ENCODE data around the gene IQGAP1. TPM values are rescaled to one million over a fixed set of nuclear protein-coding genes. Genes with fewer than 3 reads are reported as not detected.

IQGAP1 gene
- total and polyA plus RNA-seq, 2 donors from 2014 or later: 70.0 to 218 TPM

- DNase-seq (no peak), FAIRE-seq (no peak)
- no peak overlapping the region for H3K9ac ChIP-seq (ENCODE audit: low read length in 3 of 3)
- no peaks in the 10 kb centered on the region for H3K9me3 ChIP-seq (ENCODE audit: control insufficient read depth in 2 of 3, insufficient read depth in 1 of 3, low read length in 3 of 3)
- no peaks in the 10 kb centered on the region for H3K36me3 ChIP-seq (ENCODE audit: control insufficient read depth in 2 of 3, insufficient read depth in 3 of 3, low read length in 3 of 3)
- no peak overlapping the region for H3K4me3 ChIP-seq (ENCODE audit: low read length in 3 of 3)
- peak overlapping the region in 1 of 2 donors; percentile 54 for H3K27ac ChIP-seq (ENCODE audit: low read depth in 2 of 2, low read length in 2 of 2)
- H3K4me1 ChIP-seq (ENCODE audit: control insufficient read depth in 2 of 3, insufficient read depth in 2 of 3, low read depth in 1 of 3, low read length in 3 of 3): peaks cover 6 to 23% (median 23%) of the 10 kb centered on the region in 3 donors
- no peak for TF ChIP-seq CTCF (IDR thresholded peaks at IDR 0.05; ENCODE audit: borderline replicate concordance, extremely low read depth, insufficient read depth)
- intact Hi-C loops (cut with DNase I): no loop called here
- no peaks in the 10 kb centered on the region for H3K27me3 ChIP-seq (ENCODE audit: control insufficient read depth, insufficient read depth, low read length)
These were observed 14.7 kb downstream of the IQGAP1 start for GRCh38 chr15:90402767-90403166.

- no peak overlapping the region for H3K27ac ChIP-seq (ENCODE audit: low read depth in 2 of 2, low read length in 2 of 2)
- H3K4me3 ChIP-seq (ENCODE audit: low read length in 3 of 3): no peak overlapping the region
- DNase-seq: no peak
- peaks cover 6 to 23% (median 23%) of the 10 kb centered on the region in 3 donors for H3K4me1 ChIP-seq (ENCODE audit: control insufficient read depth in 2 of 3, insufficient read depth in 2 of 3, low read depth in 1 of 3, low read length in 3 of 3)
- H3K36me3 ChIP-seq (ENCODE audit: control insufficient read depth in 2 of 3, insufficient read depth in 3 of 3, low read length in 3 of 3): no peaks in the 10 kb centered on the region
- no peak for TF ChIP-seq CTCF (IDR thresholded peaks at IDR 0.05; ENCODE audit: borderline replicate concordance, extremely low read depth, insufficient read depth)
- H3K27me3 ChIP-seq (ENCODE audit: control insufficient read depth, insufficient read depth, low read length): no peaks in the 10 kb centered on the region
- no peak for FAIRE-seq
- intact Hi-C loops (cut with DNase I): no loop called here
- no peaks in the 10 kb centered on the region for H3K9me3 ChIP-seq (ENCODE audit: control insufficient read depth in 2 of 3, insufficient read depth in 1 of 3, low read length in 3 of 3)
- H3K9ac ChIP-seq (ENCODE audit: low read length in 3 of 3): no peak overlapping the region
These were observed 17.1 kb downstream of the IQGAP1 start for GRCh38 chr15:90405055-90405607.

- Histone ChIP-seq H3K9me3 (ENCODE audit: control insufficient read depth in 2 of 3, insufficient read depth in 1 of 3, low read length in 3 of 3) (no peaks in the 10 kb centered on the region), H3K36me3 (ENCODE audit: control insufficient read depth in 2 of 3, insufficient read depth in 3 of 3, low read length in 3 of 3) (no peaks in the 10 kb centered on the region), H3K27ac (ENCODE audit: low read depth in 2 of 2, low read length in 2 of 2) (no peak overlapping the region), H3K9ac (ENCODE audit: low read length in 3 of 3) (no peak overlapping the region), H3K27me3 (ENCODE audit: control insufficient read depth, insufficient read depth, low read length) (no peaks in the 10 kb centered on the region), H3K4me1 (ENCODE audit: control insufficient read depth in 2 of 3, insufficient read depth in 2 of 3, low read depth in 1 of 3, low read length in 3 of 3) (peaks cover 2 to 12% (median 10%) of the 10 kb centered on the region in 3 donors), H3K4me3 (ENCODE audit: low read length in 3 of 3) (no peak overlapping the region)
- DNase-seq (no peak), FAIRE-seq (no peak)
- intact Hi-C loops (cut with DNase I): no loop called here
- no peak for TF ChIP-seq CTCF (IDR thresholded peaks at IDR 0.05; ENCODE audit: borderline replicate concordance, extremely low read depth, insufficient read depth)
These were observed 19.3 kb downstream of the IQGAP1 start for GRCh38 chr15:90407336-90407735.

- Histone ChIP-seq H3K36me3 (ENCODE audit: control insufficient read depth in 2 of 3, insufficient read depth in 3 of 3, low read length in 3 of 3) (no peaks in the 10 kb centered on the region), H3K9ac (ENCODE audit: low read length in 3 of 3) (no peak overlapping the region), H3K4me3 (ENCODE audit: low read length in 3 of 3) (no peak overlapping the region), H3K4me1 (ENCODE audit: control insufficient read depth in 2 of 3, insufficient read depth in 2 of 3, low read depth in 1 of 3, low read length in 3 of 3) (peaks cover 4 to 17% (median 13%) of the 10 kb centered on the region in 3 donors), H3K27me3 (ENCODE audit: control insufficient read depth, insufficient read depth, low read length) (no peaks in the 10 kb centered on the region), H3K27ac (ENCODE audit: low read depth in 2 of 2, low read length in 2 of 2) (no peak overlapping the region), H3K9me3 (ENCODE audit: control insufficient read depth in 2 of 3, insufficient read depth in 1 of 3, low read length in 3 of 3) (no peaks in the 10 kb centered on the region)
- no peak for TF ChIP-seq CTCF (IDR thresholded peaks at IDR 0.05; ENCODE audit: borderline replicate concordance, extremely low read depth, insufficient read depth)
- FAIRE-seq: no peak
- intact Hi-C loops (cut with DNase I): no loop called here
- no peak for DNase-seq
These were observed 19.9 kb downstream of the IQGAP1 start for GRCh38 chr15:90407871-90408317.
